WERI-Rb-1 (cell line): ENCODE data around the gene YY1.

Experiments
- DNase-seq: peaks from one replicate; pipeline ENCODE4 v3.0.0-alpha.2; 2020
- H3K27ac ChIP-seq: fragments of 250-450 bp; sonication (Bioruptor Pico); 2 replicates; pipeline ENCODE4 v1.5.1; 2020; ENCODE audit warnings: mild to moderate bottlenecking, moderate library complexity
- H3K27me3 ChIP-seq: fragments of 250-450 bp; sonication (Bioruptor Pico); 2 replicates; pipeline ENCODE4 v1.5.1; 2021; ENCODE audit warnings: mild to moderate bottlenecking, low read depth, moderate library complexity; ENCODE audit not compliant: insufficient read depth, severe bottlenecking
- H3K36me3 ChIP-seq: fragments of 250-450 bp; sonication (Bioruptor Pico); 2 replicates; pipeline ENCODE4 v1.5.1; 2020; ENCODE audit warnings: mild to moderate bottlenecking, moderate library complexity
- H3K4me3 ChIP-seq: 2 replicates; pipeline ENCODE4 v1.5.1; 2011; ENCODE audit warnings: low read depth, mild to moderate bottlenecking, control low read depth, low read length
- H3K9me3 ChIP-seq: fragments of 250-450 bp; sonication (Bioruptor Pico); 2 replicates; pipeline ENCODE4 v1.5.1; 2021; ENCODE audit warnings: mild to moderate bottlenecking, moderate library complexity; ENCODE audit not compliant: severe bottlenecking
- CTCF ChIP-seq: IDR thresholded peaks from 2 replicates; pipeline ENCODE4 v1.5.1; 2011; ENCODE audit warnings: low read depth, mild to moderate bottlenecking, control low read depth, inconsistent platforms, low read length

Gene YY1

DNA sequence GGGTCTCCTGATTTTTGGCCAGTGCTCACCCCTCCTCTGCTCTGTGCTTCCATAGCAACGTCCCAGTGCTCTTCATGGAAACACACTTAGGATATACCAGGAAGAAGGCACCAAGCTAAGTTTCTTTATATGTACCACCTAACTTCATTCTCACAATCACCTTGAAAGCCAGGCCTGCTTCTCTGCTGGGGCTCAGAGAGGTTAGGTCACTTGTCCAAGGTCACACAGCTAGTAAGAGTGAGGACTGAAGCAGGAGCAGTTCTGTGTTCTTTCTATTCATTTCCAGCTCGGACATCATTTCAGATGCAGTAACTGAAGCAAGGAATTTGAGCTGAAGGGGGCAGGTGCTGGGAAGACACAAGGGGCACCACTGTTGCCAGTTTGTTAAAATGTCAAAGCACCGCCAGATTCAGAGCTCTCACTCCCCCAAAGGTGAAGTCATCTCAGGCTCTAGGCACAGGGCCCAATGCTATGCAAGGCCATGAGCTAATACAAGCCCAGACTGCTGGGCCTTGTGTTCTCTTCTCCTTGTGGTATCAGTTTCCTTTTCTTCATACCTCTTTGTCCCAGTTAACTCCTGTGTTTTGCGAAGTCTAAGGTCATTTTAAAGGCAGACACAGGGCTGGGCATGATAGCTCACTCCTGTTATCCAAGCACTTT, 19.7 kb upstream of the YY1 start:
- DNase-seq = no peak
- TF ChIP-seq CTCF = no peak
- Histone ChIP-seq H3K9me3 (no peaks in the 10 kb centered on the region), H3K27ac (no peak overlapping the region), H3K4me3 (no peak overlapping the region), H3K27me3 (no peaks in the 10 kb centered on the region), H3K36me3 (no peaks in the 10 kb centered on the region)

DNA sequence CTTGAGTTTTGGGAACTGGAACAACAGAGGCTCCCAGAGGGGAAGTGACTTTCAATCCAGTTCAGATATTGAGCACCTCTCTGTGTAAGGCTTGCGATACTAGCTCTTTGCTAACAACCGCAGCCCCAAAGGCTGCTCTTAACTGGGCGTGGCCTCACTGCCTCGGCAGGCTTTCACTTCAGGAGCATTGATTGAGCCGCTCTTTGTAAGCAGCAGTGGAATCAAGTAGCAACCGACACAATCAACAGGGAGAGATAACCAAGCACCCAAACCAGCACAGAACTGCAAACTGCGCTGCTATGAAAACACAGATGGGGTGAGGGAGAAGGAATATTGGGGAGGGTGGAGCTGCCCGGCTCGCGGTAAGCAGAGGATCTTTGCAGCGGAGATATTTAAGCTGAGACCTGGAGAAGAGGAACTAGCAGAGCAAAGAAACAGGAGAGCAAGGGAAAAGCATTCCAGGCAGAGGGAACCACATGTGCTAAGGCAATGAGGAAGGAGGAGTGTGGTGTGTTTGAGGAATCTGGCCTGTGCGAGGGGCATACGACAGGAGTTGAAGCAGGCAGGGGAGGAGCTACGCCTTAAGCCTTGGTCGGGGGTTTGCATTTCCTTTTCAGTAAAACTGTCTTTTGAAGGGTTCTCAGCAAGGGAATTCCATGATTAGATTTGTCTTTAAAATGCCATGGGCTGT, 17.3 kb upstream of the YY1 start:
- peak overlapping the region; percentile 82 for H3K27ac ChIP-seq
- H3K36me3 ChIP-seq = no peaks in the 10 kb centered on the region
- H3K4me3 ChIP-seq = peak overlapping the region; percentile 57
- H3K27me3 ChIP-seq = no peaks in the 10 kb centered on the region
- DNase-seq = peak; percentile 74
- no peaks in the 10 kb centered on the region for H3K9me3 ChIP-seq
- TF ChIP-seq CTCF = no peak

- DNase-seq = peak; percentile 30
- peak overlapping the region; percentile 82 for H3K27ac ChIP-seq
- no peaks in the 10 kb centered on the region for H3K9me3 ChIP-seq
- peak overlapping the region; percentile 57 for H3K4me3 ChIP-seq
- no peaks in the 10 kb centered on the region; the same call in 1 of the 2 replicates for H3K36me3 ChIP-seq
- no peak for TF ChIP-seq CTCF
- no peaks in the 10 kb centered on the region for H3K27me3 ChIP-seq
Measured at GRCh38 chr14:100222224-100223093, 16.5 kb upstream of the YY1 start.

GRCh38 chr14:100223332-100224201, 15.4 kb upstream of the YY1 start:
- peak overlapping the region; percentile 57 for H3K4me3 ChIP-seq
- H3K27me3 ChIP-seq = no peaks in the 10 kb centered on the region
- H3K36me3 ChIP-seq = peaks cover 2% of the 10 kb centered on the region
- H3K9me3 ChIP-seq = no peaks in the 10 kb centered on the region
- DNase-seq = peak; percentile 66
- TF ChIP-seq CTCF = no peak
- H3K27ac ChIP-seq = peak overlapping the region; percentile 82

- no peaks in the 10 kb centered on the region for H3K27me3 ChIP-seq
- H3K9me3 ChIP-seq = no peaks in the 10 kb centered on the region
- H3K36me3 ChIP-seq = peaks cover 6% of the 10 kb centered on the region
- H3K27ac ChIP-seq = peak overlapping the region; percentile 82
- no peak for TF ChIP-seq CTCF
- DNase-seq = no peak
- H3K4me3 ChIP-seq = peak overlapping the region; percentile 57
Measured at GRCh38 chr14:100224229-100224866, 14.6 kb upstream of the YY1 start.
